ENCODE measurements around the gene MAD1L1.

- TF ChIP-seq, protein P1, sequence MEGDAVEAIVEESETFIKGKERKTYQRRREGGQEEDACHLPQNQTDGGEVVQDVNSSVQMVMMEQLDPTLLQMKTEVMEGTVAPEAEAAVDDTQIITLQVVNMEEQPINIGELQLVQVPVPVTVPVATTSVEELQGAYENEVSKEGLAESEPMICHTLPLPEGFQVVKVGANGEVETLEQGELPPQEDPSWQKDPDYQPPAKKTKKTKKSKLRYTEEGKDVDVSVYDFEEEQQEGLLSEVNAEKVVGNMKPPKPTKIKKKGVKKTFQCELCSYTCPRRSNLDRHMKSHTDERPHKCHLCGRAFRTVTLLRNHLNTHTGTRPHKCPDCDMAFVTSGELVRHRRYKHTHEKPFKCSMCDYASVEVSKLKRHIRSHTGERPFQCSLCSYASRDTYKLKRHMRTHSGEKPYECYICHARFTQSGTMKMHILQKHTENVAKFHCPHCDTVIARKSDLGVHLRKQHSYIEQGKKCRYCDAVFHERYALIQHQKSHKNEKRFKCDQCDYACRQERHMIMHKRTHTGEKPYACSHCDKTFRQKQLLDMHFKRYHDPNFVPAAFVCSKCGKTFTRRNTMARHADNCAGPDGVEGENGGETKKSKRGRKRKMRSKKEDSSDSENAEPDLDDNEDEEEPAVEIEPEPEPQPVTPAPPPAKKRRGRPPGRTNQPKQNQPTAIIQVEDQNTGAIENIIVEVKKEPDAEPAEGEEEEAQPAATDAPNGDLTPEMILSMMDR (IDR thresholded peaks at IDR 0.05; ENCODE audit: borderline replicate concordance, extremely low read depth, low read length, poor library complexity, severe bottlenecking), result no peak
- no peak for TF ChIP-seq EZH2 (IDR thresholded peaks at IDR 0.05; ENCODE audit: borderline replicate concordance, low read depth, low read length, severe bottlenecking)
Observed at GRCh38 chr7:2249744-2250323, 17.1 kb upstream of the MAD1L1 start.

Data from DND-41 (cell line).